Spinal cord (tissue), 10 donors: ENCODE data around the gene PLAAT2. TPM values are rescaled to one million over a fixed set of nuclear protein-coding genes. Genes with fewer than 3 reads are reported as not detected.

Source experiments
- DNase-seq, 6 donors: peaks; one replicate each; pipeline versions ENCODE4 v3.0.0 to v3.0.0-alpha.2; 2013 to 2015; ENCODE audit warnings: low spot score in 6 of 6, low read depth in 4 of 6
- H3K27ac ChIP-seq: one replicate; pipeline ENCODE4 v1.5.1; 2013; ENCODE audit warnings: low read depth, low read length, control low read depth
- H3K27me3 ChIP-seq: one replicate; pipeline ENCODE4 v1.6.1; 2013; ENCODE audit warnings: low read length; ENCODE audit not compliant: control insufficient read depth, insufficient read depth
- H3K36me3 ChIP-seq: one replicate; pipeline ENCODE4 v1.6.1; 2013; ENCODE audit warnings: low read length; ENCODE audit not compliant: control insufficient read depth, insufficient read depth
- H3K4me1 ChIP-seq: one replicate; pipeline ENCODE4 v1.6.1; 2013; ENCODE audit warnings: low read length; ENCODE audit not compliant: control insufficient read depth, insufficient read depth
- H3K4me3 ChIP-seq: one replicate; pipeline ENCODE4 v1.5.1; 2013; ENCODE audit warnings: low read depth, low read length, control low read depth
- H3K9me3 ChIP-seq: one replicate; pipeline ENCODE4 v1.6.1; 2013; ENCODE audit warnings: low read length; ENCODE audit not compliant: control insufficient read depth, insufficient read depth
- WGBS: methylation state at CpG from one replicate; pipeline ENCODE4 v1.1.5; 2013; ENCODE audit warnings: missing lambda C conversion rate; ENCODE audit not compliant: insufficient coverage; 5-methylcytosine and 5-hydroxymethylcytosine counted together
- long read RNA-seq, 4 donors: transcript quantifications; one replicate each; lab custom pipeline, GENCODE V29; 2026
- polyA plus RNA-seq, 2 donors: library from polyadenylated mRNA; unstranded; fragments of 120-200 nt; gene quantifications; one replicate each; pipeline ENCODE4 v1.2.1, GENCODE V29; 2013; ENCODE audit not compliant: insufficient read length in 2 of 2
- total RNA-seq, 2 donors: library from RNA; depleted of rRNA in 1 of 2; stranded (reverse); fragments of 120-200 nt in 1 of 2; fragments of >200 nt in 1 of 2; gene quantifications; one replicate each; pipeline versions ENCODE4 v1.2.3 to v1.2.4, GENCODE V29; 2013 to 2014
- donor health status: healthy.

PLAAT2 gene
- total RNA-seq (under 1 TPM in 1 of 2 donors, not detected in 1; 0.28 TPM), polyA plus RNA-seq (under 1 TPM; 0.35 to 0.72 TPM)
- long read RNA-seq, donor 1, result 0 reads
- long read RNA-seq, donor 2, result 0 reads
- long read RNA-seq, donor 3, result 0 reads
- long read RNA-seq, donor 4, result 0 reads

- no peaks in the 10 kb centered on the region for H3K27me3 ChIP-seq
- 100% methylated on average over 6 of the region's 13 CpGs for WGBS
- no peaks in the 10 kb centered on the region for H3K9me3 ChIP-seq
- no peak within 1 kb of the TSS for H3K27ac ChIP-seq
- no peak within 1 kb of the TSS for H3K4me3 ChIP-seq
- DNase-seq, result no peak
- H3K4me1 ChIP-seq, result peaks cover 13% of the 10 kb centered on the region
- no peaks in the 10 kb centered on the region for H3K36me3 ChIP-seq
Measured at GRCh38 chr11:63563201-63564055, at the start of gene PLAAT2. Gene PLAAT2 (minus strand): TSS chr11:63563379. CDS start chr11:63563324, 55 bp downstream.

GRCh38 chr11:63612181-63612580, 49.0 kb upstream of the PLAAT2 start:
- H3K27ac ChIP-seq, result no peak overlapping the region
- H3K27me3 ChIP-seq, result no peaks in the 10 kb centered on the region
- H3K36me3 ChIP-seq, result no peaks in the 10 kb centered on the region
- no peaks in the 10 kb centered on the region for H3K9me3 ChIP-seq
- H3K4me1 ChIP-seq, result peaks cover 35% of the 10 kb centered on the region
- DNase-seq, result no peak
- H3K4me3 ChIP-seq, result no peak overlapping the region

- WGBS, result 71% methylated on average over 1 of the region's 1 CpG
- Histone ChIP-seq H3K36me3 (peaks cover 4% of the 10 kb centered on the region), H3K9me3 (no peaks in the 10 kb centered on the region), H3K27me3 (no peaks in the 10 kb centered on the region), H3K4me3 (no peak overlapping the region), H3K4me1 (peaks cover 35% of the 10 kb centered on the region), H3K27ac (peak overlapping the region; percentile 65)
- DNase-seq, result no peak
Measured at GRCh38 chr11:63611395-63611747, 48.2 kb upstream of the PLAAT2 start.

DNA sequence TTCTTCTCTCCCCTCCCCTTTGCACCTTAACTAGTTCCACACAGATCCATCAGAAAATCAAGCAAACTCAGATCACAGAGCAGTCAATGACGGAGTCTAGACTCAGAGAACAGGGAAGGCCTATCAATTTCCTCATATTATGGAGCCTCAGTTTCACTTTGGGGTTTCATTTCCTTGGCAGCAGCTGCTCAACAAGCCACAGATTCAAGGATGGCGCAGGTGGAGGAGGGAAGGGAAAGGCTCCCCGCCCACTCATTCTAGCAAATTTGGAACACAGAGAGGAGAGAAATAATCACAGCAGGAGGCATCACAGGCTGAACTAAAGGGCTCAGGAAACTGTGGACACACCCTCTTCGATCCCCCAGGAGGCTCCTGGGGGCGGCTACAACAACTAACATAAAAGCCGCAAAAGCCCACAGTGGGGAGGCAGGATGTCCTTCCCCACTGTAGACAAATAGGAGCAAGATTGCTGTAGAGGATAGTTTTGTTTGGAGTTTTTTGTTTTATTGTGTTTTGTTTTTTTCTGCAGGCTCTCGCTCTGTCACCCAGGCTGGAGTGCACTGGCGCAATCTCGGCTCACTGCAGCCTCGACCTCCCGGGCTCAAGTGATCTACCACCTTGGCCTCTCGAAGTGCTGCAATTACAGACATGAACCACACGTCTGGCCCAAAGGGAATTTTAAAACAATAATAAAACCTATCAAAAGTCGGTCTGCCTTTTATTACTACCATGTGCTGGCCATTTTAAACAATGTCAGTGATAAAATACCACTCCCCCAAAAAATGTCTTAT, 47.6 kb upstream of the PLAAT2 start:
- peak overlapping the region; percentile 65 for H3K27ac ChIP-seq

DNA sequence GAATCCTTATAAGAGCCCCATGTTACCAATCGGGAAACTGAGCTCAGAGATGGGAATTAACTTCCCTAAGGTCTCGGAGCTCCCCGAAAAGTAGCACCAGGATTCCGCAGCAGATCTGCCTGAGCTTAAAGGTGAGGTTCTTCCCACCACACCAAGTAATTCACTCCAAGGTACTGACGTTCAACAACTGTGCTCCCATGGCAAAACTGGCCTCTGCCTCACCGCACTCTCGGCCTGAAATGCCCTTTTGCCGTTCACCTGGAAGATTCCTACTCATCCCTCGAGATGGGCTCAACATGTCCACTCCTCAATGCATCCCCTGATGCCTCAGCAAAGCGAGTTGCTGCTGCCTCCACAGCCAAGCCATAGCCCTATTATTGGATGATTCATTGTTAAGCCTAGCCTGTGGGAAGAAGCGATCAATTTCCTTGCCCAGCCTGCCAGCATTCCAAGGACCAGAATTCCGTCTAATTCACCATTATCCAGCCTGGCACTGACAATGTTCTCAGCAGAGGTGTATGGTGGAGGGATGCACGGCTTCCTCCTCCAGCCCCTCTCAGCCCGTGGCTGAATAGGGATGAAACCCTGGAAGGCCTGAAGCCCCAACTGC, 46.9 kb upstream of the PLAAT2 start:
- Histone ChIP-seq H3K27ac (peak overlapping the region; percentile 65), H3K4me3 (no peak overlapping the region), H3K9me3 (no peaks in the 10 kb centered on the region), H3K4me1 (peaks cover 35% of the 10 kb centered on the region), H3K27me3 (no peaks in the 10 kb centered on the region), H3K36me3 (peaks cover 4% of the 10 kb centered on the region)
- 81% methylated on average over 9 of the region's 14 CpGs for WGBS
- peak in 1 of 6 donors; percentile 25 for DNase-seq

More for the DNA sequence above, 47.6 kb upstream of the PLAAT2 start:
- Histone ChIP-seq H3K27me3 (no peaks in the 10 kb centered on the region), H3K4me1 (peaks cover 35% of the 10 kb centered on the region), H3K9me3 (no peaks in the 10 kb centered on the region), H3K36me3 (peaks cover 4% of the 10 kb centered on the region), H3K4me3 (no peak overlapping the region)
- peak in 2 of 6 donors; percentile 44 to 48 for DNase-seq
- WGBS, result 37% methylated on average over 8 of the region's 14 CpGs

DNA sequence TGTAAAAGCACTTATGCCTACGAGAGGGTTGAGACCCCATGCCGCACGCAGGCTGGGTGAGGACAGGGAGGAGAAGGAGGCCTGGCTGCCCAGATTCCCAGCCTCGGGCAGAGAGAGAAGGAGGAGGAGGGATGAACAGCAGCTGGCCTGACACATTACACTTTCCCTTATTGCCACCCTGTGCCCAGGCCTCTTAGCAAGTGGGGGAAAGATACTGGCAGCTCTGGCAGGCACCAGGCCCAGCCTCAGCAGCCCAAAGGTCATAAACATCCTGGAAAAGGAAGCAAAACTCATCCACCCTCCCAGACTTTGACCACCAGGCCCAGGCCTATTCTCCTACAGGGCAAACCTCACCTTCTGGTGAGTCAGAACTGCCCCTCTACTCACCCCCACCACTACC, 46.4 kb upstream of the PLAAT2 start:
- H3K4me3 ChIP-seq, result no peak overlapping the region
- no peaks in the 10 kb centered on the region for H3K9me3 ChIP-seq
- H3K27ac ChIP-seq, result peak overlapping the region; percentile 40
- 60% methylated on average over 3 of the region's 4 CpGs for WGBS
- H3K27me3 ChIP-seq, result no peaks in the 10 kb centered on the region
- DNase-seq, result no peak
- peaks cover 4% of the 10 kb centered on the region for H3K36me3 ChIP-seq
- peaks cover 35% of the 10 kb centered on the region for H3K4me1 ChIP-seq

DNA sequence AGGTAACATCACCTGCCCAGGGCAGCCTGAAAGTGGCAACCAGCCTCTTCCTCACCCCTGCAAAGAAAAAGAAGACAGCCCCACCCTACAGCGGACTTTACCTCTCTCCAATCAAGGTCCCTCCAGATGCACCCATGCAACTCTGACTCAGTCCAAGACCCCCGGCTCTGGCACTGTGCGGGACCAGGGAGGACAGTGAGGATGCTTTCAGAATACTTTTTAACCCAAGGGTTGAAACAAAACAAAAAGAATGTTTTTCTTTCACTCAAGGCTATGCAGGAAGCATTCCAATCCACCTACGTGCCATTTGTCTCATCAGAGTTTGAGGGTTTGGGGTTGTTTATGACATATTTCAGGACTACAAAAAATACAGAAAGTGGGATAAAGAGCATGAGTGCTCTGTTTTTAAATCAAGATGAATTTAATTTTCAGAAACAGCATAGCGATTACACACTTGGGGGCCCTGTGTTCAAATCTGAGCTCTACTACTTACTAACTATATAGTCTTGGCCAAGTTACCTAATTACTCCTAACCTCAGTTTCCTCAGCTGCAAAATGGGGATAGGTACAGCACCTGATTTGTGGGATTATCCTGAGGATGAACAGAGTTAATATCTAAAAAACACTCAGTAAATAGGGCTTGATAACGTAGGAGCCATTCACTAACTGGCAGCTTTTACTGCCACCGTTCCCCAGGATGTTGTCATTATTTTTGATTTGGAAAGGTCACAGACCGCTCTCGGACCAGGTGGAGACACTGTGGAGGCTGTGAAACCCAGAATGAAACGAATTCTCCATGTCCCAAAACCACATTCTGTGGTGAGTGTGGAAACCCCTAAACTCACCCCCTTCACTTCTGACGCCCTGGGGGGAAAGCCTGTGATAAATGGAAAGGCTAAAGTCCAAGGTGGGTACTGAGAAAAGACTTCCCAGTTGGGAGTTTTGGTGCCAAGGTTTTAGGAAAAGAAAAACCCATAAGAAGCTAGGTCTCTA, 45.5 kb upstream of the PLAAT2 start:
- 93% methylated on average over 2 of the region's 11 CpGs for WGBS
- Histone ChIP-seq H3K27me3 (no peaks in the 10 kb centered on the region), H3K36me3 (peaks cover 4% of the 10 kb centered on the region), H3K9me3 (no peaks in the 10 kb centered on the region), H3K4me1 (peaks cover 33% of the 10 kb centered on the region), H3K27ac (peak overlapping the region; percentile 40), H3K4me3 (no peak overlapping the region)
- DNase-seq, result no peak

- H3K27ac ChIP-seq, result peak overlapping the region; percentile 67
- no peaks in the 10 kb centered on the region for H3K27me3 ChIP-seq
- peaks cover 16% of the 10 kb centered on the region for H3K4me1 ChIP-seq
- H3K36me3 ChIP-seq, result peaks cover 4% of the 10 kb centered on the region
- H3K4me3 ChIP-seq, result no peak overlapping the region
- WGBS, result 6% methylated on average over 2 of the region's 3 CpGs
- peak in 3 of 6 donors; percentile 32 to 77 (median 61) for DNase-seq
- H3K9me3 ChIP-seq, result no peaks in the 10 kb centered on the region
Measured at GRCh38 chr11:63603180-63603518, 40.0 kb upstream of the PLAAT2 start.
